Measurements from ENCODE around the gene CCDC88B. TPM values are rescaled to one million over a fixed set of nuclear protein-coding genes. Genes with fewer than 3 reads are reported as not detected.
"Not testable (repeated sequence)": the region's sequence is repeated elsewhere in the genome, so short reads cannot be mapped to it uniquely, and the experiment has no call there.

CCDC88B gene
- total and polyA plus RNA-seq, 3 donors from 2014 or later = 16.6 to 28.5 (median 23.5) TPM

DNA sequence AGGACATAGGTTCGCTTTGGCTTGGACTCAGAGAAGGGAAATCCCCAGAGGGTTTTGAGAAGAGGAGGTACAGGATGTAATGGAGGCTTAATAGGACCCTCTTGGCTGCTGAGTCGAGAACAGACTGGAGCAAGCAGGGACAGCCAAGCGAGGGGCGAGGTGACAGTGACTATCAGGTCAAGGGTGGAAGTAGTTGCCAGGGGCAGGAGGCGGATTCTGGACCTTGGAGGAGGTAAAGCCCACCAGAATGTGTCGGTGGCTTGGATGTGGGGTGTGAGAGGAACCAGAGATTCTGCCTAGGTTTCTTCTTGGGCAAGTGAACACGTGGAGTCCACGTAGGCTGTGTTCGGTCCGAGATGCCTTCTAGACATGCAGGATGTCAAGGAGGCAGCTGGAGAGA is 27.1 kb upstream of the CCDC88B start:
- no peak for TF ChIP-seq POLR2A (IDR thresholded peaks at IDR 0.05)
- TF ChIP-seq, protein P1, sequence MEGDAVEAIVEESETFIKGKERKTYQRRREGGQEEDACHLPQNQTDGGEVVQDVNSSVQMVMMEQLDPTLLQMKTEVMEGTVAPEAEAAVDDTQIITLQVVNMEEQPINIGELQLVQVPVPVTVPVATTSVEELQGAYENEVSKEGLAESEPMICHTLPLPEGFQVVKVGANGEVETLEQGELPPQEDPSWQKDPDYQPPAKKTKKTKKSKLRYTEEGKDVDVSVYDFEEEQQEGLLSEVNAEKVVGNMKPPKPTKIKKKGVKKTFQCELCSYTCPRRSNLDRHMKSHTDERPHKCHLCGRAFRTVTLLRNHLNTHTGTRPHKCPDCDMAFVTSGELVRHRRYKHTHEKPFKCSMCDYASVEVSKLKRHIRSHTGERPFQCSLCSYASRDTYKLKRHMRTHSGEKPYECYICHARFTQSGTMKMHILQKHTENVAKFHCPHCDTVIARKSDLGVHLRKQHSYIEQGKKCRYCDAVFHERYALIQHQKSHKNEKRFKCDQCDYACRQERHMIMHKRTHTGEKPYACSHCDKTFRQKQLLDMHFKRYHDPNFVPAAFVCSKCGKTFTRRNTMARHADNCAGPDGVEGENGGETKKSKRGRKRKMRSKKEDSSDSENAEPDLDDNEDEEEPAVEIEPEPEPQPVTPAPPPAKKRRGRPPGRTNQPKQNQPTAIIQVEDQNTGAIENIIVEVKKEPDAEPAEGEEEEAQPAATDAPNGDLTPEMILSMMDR (IDR thresholded peaks at IDR 0.05) = no peak
- intact Hi-C loops (cut with DNase I; ENCODE audit: low total_unique reads) = no loop called here
- Histone ChIP-seq H3K27ac (no peak overlapping the region), H3K4me3 (no peak overlapping the region), H3K9me3 (no peaks in the 10 kb centered on the region), H3K27me3 (no peaks in the 10 kb centered on the region), H3K36me3 (ENCODE audit: low read depth, missing control alignments) (no peaks in the 10 kb centered on the region), H3K4me1 (no peaks in the 10 kb centered on the region)
- 88% methylated on average over 10 of the region's 10 CpGs for WGBS, 2 donors
- DNase-seq = no peak

GRCh38 chr11:64313491-64314145 is 26.4 kb upstream of the CCDC88B start:
- Histone ChIP-seq H3K27me3 (no peaks in the 10 kb centered on the region), H3K36me3 (ENCODE audit: low read depth, missing control alignments) (no peaks in the 10 kb centered on the region), H3K4me1 (no peaks in the 10 kb centered on the region), H3K4me3 (no peak overlapping the region), H3K9me3 (no peaks in the 10 kb centered on the region), H3K27ac (peak overlapping the region; percentile 42 to 71)
- DNase-seq = peak; percentile 55
- TF ChIP-seq POLR2A (IDR thresholded peaks at IDR 0.05) = no peak
- TF ChIP-seq, protein P1 (IDR thresholded peaks at IDR 0.05) = no peak
- 70 to 77% methylated on average over 10 to 16 of the region's 18 CpGs for WGBS, 2 donors
- intact Hi-C loops (cut with DNase I; ENCODE audit: low total_unique reads) = no loop called here

DNA sequence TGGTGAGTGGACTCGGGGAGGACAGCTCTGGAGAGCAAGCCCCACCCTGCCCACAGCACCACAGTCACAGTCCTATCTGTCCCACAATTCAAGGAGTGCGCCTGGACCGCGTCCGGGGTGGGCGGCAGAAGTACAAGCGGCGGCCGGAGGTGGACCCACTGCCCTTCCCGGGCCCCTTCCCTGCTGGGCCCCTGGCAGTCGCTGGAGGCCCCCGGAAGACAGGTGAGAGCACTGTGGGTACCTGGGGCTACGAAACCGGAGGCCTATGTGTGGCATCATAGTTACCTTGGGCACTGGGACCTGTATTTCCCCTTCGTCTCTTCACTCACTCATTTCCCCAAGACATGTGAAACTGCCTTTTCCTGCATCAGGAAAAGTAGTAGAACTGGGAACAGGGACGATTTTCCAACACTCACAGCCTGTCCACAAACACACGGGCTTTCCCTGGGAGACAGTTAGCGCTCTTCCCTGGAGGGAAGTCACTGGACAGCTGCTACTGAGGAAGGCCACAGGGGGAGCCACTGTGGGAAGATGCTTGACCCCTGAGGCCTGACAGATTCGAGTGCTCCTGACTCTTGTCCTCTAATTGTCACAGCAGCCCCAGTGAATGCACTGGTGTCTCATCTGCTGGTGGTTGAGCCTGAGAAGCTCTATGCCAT is 25.7 kb upstream of the CCDC88B start:
- Histone ChIP-seq H3K4me1 (peaks cover 6% of the 10 kb centered on the region), H3K9me3 (no peaks in the 10 kb centered on the region), H3K4me3 (no peak overlapping the region), H3K36me3 (ENCODE audit: low read depth, missing control alignments) (no peaks in the 10 kb centered on the region), H3K27me3 (no peaks in the 10 kb centered on the region), H3K27ac (peak overlapping the region; percentile 42 to 71)
- TF ChIP-seq POLR2A (IDR thresholded peaks at IDR 0.05) = no peak
- TF ChIP-seq, protein P1 (IDR thresholded peaks at IDR 0.05) = no peak
- no peak for DNase-seq
- 76 to 79% methylated on average over 9 to 19 of the region's 19 CpGs for WGBS, 2 donors
- intact Hi-C loops (cut with DNase I; ENCODE audit: low total_unique reads) = no loop called here

DNA sequence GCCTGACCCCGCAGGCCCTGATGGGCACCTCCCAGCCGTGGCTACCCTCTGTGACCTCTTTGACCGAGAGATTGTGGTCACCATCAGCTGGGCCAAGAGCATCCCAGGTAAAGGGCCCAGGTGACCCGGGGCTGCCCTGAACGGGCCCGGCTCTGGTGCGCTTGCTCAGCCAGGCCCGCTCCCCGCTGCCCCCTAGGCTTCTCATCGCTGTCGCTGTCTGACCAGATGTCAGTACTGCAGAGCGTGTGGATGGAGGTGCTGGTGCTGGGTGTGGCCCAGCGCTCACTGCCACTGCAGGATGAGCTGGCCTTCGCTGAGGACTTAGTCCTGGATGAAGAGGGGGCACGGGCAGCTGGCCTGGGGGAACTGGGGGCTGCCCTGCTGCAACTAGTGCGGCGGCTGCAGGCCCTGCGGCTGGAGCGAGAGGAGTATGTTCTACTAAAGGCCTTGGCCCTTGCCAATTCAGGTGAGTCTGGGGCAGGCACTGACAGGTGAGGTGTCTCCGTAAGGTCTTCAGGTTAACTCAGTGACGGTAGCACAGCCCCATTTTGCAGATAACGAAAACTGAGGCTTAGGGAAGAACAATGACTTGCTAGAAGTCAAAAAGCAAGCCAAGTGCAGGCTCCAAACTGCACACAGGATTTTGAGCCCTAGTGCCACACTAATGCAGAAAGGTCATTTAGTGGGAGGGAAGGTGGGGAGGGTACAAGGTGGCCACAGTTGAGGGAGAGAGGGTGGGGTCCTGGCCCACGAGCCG is 25.0 kb upstream of the CCDC88B start:
- DNase-seq = no peak
- no peak overlapping the region for H3K27ac ChIP-seq
- peaks cover 9% of the 10 kb centered on the region for H3K4me1 ChIP-seq
- intact Hi-C loops (cut with DNase I; ENCODE audit: low total_unique reads) = no loop called here
- H3K27me3 ChIP-seq = no peaks in the 10 kb centered on the region
- H3K4me3 ChIP-seq = no peak overlapping the region
- no peaks in the 10 kb centered on the region for H3K36me3 ChIP-seq (ENCODE audit: low read depth, missing control alignments)
- H3K9me3 ChIP-seq = no peaks in the 10 kb centered on the region
- WGBS, 2 donors = 85 to 87% methylated on average over 17 to 22 of the region's 24 CpGs
- TF ChIP-seq, protein P1 (IDR thresholded peaks at IDR 0.05) = no peak
- TF ChIP-seq POLR2A (IDR thresholded peaks at IDR 0.05) = no peak

DNA sequence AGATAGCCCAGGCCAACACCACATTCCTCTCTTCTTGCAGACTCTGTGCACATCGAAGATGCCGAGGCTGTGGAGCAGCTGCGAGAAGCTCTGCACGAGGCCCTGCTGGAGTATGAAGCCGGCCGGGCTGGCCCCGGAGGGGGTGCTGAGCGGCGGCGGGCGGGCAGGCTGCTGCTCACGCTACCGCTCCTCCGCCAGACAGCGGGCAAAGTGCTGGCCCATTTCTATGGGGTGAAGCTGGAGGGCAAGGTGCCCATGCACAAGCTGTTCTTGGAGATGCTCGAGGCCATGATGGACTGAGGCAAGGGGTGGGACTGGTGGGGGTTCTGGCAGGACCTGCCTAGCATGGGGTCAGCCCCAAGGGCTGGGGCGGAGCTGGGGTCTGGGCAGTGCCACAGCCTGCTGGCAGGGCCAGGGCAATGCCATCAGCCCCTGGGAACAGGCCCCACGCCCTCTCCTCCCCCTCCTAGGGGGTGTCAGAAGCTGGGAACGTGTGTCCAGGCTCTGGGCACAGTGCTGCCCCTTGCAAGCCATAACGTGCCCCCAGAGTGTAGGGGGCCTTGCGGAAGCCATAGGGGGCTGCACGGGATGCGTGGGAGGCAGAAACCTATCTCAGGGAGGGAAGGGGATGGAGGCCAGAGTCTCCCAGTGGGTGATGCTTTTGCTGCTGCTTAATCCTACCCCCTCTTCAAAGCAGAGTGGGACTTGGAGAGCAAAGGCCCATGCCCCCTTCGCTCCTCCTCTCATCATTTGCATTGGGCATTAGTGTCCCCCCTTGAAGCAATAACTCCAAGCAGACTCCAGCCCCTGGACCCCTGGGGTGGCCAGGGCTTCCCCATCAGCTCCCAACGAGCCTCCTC is 24.1 kb upstream of the CCDC88B start:
- intact Hi-C loops (cut with DNase I; ENCODE audit: low total_unique reads); DNase-seq; H3K36me3 ChIP-seq (ENCODE audit: low read depth, missing control alignments); H3K27me3 ChIP-seq; H3K9me3 ChIP-seq; H3K4me3 ChIP-seq; H3K4me1 ChIP-seq: not testable (repeated sequence)
- peak overlapping the region in 1 of 2 donors; percentile 98 for H3K27ac ChIP-seq
- 23 to 66% methylated on average over 2 to 22 of the region's 25 CpGs for WGBS, 2 donors

Measured in testis (tissue), 3 donors.